GM12872 (cell line): ENCODE results near the gene ULK2.

Experiments used
- TF ChIP-seq, protein P1 (sequence below): IDR thresholded peaks from 3 replicates; pipeline ENCODE4 v1.5.1; 2011; ENCODE audit warnings: low read depth, mild to moderate bottlenecking, low read length, moderate library complexity; ENCODE audit not compliant: insufficient read depth

ULK2 gene

GRCh38 chr17:19770985-19771735 lies 96.6 kb downstream of the ULK2 start:
- TF ChIP-seq, protein P1, sequence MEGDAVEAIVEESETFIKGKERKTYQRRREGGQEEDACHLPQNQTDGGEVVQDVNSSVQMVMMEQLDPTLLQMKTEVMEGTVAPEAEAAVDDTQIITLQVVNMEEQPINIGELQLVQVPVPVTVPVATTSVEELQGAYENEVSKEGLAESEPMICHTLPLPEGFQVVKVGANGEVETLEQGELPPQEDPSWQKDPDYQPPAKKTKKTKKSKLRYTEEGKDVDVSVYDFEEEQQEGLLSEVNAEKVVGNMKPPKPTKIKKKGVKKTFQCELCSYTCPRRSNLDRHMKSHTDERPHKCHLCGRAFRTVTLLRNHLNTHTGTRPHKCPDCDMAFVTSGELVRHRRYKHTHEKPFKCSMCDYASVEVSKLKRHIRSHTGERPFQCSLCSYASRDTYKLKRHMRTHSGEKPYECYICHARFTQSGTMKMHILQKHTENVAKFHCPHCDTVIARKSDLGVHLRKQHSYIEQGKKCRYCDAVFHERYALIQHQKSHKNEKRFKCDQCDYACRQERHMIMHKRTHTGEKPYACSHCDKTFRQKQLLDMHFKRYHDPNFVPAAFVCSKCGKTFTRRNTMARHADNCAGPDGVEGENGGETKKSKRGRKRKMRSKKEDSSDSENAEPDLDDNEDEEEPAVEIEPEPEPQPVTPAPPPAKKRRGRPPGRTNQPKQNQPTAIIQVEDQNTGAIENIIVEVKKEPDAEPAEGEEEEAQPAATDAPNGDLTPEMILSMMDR: no peak

- TF ChIP-seq, protein P1: no peak
Observed at GRCh38 chr17:19769946-19770652, 97.6 kb downstream of the ULK2 start.

GRCh38 chr17:19768046-19768782 lies 99.5 kb downstream of the ULK2 start:
- TF ChIP-seq, protein P1: no peak

- TF ChIP-seq, protein P1: peak; percentile 97
Observed at GRCh38 chr17:19766421-19767270, 101.1 kb downstream of the ULK2 start.

- TF ChIP-seq, protein P1: no peak
Observed at GRCh38 chr17:19766016-19766415, 101.7 kb downstream of the ULK2 start.

DNA sequence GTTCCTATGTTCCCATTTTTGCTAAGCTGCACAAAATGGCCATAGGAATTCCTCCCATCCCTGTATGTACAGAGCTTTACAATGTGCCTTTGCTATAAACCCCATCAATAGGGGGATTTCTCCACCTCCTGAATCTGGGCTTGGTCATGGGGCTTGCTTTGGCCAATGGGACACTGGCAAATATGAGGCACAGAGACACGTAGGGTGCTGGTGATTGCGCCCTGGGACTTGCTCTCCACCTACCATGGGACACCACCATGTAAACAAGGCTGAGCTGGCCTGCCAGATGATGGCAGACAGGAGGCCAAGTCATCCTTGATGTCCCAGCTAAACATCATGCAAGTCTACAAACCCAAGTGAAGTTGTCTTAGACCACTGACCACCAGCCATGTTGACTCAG lies 104.3 kb downstream of the ULK2 start:
- TF ChIP-seq, protein P1: no peak
